GM10266 (cell line): ENCODE measurements around the gene NOL4L.

ENCODE experiments used
- DNase-seq: peaks from one replicate; pipeline ENCODE4 v3.0.0; 2012; ENCODE audit errors: extremely low spot score
- CTCF ChIP-seq: IDR thresholded peaks from 2 replicates; pipeline ENCODE4 v1.5.1; 2012; ENCODE audit warnings: mild to moderate bottlenecking, low read depth; ENCODE audit not compliant: control insufficient read depth, insufficient read depth; ENCODE audit errors: missing control alignments

NOL4L gene

GRCh38 chr20:32448306-32449056 lies 136.7 kb downstream of the NOL4L start:
- DNase-seq = no peak
- no peak for TF ChIP-seq CTCF

DNA sequence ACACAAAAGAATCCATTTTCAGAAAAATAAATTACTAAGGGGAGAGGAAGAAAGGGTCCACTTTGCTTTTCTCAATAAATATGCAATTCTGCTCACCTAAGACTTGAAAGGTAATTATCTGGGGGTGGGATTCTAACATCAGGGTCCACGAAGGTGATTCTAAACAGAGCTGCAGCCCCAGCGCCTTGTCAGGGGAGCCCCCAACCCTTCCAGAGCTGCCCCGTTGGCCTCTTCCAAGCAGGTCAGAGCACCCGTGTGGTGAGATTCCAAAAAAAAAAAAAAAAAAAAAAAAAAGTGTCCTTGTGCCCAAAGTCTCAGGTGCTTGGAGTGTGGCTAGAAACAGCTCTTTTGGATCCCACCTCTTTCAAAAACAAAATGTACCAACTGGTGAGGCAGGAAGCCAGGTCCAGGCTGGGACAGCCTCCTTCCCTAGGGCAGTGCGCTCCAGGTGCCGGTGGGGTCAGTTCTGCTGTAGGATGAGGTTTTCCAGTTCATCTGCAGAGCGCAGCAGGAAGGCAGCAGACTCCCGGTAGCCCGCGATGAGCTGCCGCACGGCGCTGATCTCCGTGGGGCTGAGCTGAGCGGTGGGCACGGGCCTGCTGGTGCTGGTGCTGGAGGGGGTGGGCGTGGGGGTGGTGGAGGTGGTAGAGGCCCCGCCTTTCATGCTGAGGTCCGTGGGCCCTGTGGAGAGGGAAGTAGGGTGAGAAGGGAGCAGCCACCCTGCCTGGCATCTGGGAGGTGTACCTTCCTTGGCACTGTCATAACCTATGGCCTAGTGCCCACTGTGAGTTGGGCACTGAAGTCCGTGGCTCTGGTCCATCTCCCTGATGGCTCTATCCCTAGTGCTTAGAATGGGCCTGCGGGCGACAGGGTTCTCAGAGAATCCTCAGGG lies 137.8 kb downstream of the NOL4L start:
- TF ChIP-seq CTCF = no peak
- no peak for DNase-seq

- DNase-seq = no peak
- no peak for TF ChIP-seq CTCF
These were observed 138.6 kb downstream of the NOL4L start for GRCh38 chr20:32446301-32447100.

- no peak for DNase-seq
- TF ChIP-seq CTCF = no peak
These were observed 139.4 kb downstream of the NOL4L start for GRCh38 chr20:32445539-32446273.

GRCh38 chr20:32444474-32445220 lies 140.5 kb downstream of the NOL4L start:
- no peak for DNase-seq
- no peak for TF ChIP-seq CTCF

DNA sequence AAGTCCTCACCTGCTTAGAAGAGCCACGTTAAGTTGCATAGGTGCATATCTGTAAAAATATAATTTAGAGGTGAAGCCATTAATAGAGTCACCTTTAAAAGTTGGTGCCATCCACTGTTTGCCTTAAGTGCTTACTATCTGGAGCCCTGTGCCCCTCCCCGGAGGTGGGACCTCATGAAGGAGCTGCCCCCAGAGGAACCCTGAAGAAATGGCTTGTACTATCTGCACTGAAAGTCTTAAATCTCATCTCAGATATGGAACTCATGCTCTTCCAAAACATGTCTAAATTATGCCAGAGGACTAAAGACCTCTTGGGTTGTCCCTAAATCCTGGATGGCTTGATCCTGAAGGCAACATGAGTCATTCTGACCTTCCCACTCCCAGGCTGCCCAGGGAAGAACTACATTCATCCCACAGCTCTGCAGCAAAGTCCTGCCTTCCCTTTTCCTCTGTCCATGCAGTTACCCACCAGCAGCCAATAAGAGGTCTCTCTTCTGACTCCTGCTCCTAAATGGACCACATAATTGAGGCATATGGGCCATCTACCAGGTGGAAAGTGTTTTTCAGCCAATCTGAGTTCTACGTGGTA lies 141.7 kb downstream of the NOL4L start:
- TF ChIP-seq CTCF = no peak
- no peak for DNase-seq
